Pulmonary artery endothelial cell (primary cell): ENCODE data around the gene KCNJ18. TPM values are rescaled to one million over a fixed set of nuclear protein-coding genes. Genes with fewer than 3 reads are reported as not detected.
"Not testable (repeated sequence)": the region's sequence is repeated elsewhere in the genome, so short reads cannot be mapped to it uniquely, and the experiment has no call there.

Experiments
- DNase-seq: peaks from one replicate; pipeline ENCODE4 v3.0.0-alpha.2; 2011; ENCODE audit warnings: low read depth, low spot score
- total RNA-seq: library from RNA; depleted of rRNA; stranded (reverse); fragments of >200 nt; gene quantifications from 2 replicates; pipeline ENCODE4 v1.2.3, GENCODE V29; 2014

The KCNJ18 gene
- total RNA-seq, 1 donor from 2014 or later = not detected

DNA sequence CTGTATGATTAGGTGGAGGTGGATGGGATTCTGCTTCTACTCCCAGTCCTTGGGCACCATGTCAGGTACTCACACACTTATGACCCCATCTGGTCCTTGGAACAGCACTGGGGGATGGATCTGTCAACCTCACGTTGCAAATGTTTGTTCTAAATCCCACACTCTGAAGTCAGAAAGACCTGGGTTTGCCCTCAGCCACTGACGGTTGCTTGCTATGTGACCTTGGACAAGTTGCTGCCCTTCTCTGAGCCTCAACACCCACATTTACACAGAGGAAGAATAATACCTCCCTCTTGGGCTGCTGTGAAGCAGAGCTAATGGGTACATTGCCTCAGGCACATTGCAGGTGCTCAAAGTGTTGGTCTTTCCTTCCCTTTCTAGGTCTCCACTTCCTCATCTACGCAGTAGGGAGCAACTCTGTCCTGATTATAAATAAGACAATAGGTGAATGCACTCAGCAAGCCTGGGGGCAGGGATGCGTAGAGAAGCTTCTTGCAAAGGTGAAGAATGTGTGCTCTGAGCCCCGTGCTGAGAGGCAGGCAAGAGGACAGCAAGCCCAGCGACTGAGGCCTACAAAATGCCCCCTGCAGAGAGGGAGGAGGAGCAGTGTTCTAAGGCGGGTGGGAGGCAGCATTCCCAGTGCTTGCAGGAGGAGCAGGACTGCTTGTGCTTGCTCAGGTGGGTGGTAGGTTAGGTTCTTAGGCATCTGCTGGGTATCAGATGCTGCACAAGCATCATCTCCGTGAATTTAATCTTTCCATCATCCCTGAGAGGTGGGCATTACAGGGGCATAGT is 21.8 kb upstream of the KCNJ18 start:
- not testable (repeated sequence) for DNase-seq

DNA sequence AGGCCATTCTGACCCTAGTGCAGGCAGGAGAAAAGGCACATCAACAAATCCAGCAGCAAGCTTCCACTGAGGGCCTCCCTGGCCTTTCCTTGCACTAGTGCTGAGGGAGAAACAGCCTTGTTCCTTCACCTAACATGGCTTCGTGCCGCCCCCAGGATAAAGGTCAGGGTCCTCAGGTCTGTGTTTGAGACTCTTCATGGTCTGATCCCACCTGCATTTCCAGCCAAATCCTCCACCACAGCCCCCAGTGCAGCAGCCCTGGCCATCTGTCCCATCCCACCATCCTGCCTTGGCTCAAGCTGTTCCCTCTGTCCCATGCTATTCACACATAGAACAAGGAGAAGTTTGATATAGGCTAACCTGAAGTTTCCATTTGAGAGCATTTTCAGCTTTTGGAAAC is 20.9 kb upstream of the KCNJ18 start:
- DNase-seq = not testable (repeated sequence)

DNA sequence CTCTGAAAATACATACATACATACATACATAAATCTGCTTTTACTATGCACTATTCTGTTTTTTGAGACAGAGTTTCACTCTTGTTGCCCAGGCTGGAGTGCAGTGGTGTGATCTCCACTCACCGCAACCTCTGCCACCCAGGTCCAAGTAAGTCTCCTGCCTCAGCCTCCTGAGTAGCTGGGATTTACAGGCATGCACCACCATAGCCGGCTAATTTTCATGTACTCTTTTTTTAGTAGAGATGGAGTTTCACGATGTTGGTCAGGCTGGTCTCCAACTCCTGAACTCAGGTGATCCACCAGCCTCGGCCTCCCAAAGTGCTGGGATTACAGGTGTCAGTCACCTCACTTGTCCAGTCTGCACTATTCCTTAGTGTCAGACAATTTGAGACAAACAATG is 20.5 kb upstream of the KCNJ18 start:
- not testable (repeated sequence) for DNase-seq

DNA sequence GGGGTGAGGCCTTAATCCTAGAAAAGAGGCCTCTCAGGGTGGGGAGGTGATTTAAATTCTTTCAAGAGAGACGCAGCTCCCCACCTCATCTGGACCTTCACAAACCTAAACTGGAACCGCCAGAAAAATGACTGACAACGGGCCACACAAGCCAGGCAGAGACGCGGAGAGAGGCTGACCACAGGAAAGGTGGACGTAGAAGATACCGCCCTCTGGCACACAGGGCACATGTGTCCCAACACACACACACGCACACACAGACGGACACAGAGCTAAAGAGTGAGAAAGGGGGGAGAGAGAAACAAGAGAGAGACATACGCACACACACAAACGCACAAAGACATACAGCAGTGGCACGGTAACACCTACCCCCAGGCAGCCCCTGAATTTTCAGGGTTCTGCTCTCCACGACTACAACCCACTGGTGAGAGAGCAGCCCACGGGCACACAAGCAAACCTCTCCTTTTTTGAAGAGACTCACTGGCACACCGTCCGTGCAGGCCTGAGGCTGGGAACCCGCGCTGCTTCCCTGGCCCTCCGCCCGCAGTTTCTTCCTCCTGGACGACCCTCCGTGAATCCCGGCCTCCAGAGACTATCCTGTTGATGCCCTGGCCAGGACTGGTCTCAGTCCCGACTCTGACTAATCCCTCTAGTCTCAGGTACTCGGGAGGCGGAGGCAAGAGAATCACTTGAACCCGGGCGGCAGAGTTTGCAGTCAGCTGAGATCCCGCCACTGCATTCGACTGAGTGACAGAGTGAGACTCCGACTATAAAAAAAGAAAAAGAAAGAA is 18.7 kb upstream of the KCNJ18 start:
- not testable (repeated sequence) for DNase-seq

DNA sequence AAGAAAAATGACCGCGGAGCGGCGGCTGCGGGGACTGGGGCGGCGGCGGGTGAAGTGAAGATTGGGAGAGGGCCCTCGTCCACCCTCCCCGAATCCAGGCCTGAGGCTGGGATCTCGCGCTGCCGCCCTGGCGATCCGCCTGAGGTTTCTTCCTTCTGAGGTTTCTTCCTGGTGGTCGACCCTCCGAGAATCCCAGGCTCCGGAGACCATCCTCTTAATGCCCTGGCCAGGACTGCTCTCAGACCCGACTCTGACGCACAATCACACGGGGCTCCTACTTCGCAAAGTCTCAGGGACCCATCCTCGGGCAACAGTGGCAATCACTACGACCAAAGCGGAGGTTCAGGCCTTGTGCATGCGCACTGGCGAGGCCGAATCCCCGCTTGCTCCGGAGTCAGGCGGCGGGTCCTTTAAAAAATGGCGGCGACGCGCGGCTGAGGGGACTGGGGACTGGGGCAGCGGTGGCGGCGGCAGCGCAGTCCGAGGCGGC is 18.0 kb upstream of the KCNJ18 start:
- DNase-seq = no peak

DNA sequence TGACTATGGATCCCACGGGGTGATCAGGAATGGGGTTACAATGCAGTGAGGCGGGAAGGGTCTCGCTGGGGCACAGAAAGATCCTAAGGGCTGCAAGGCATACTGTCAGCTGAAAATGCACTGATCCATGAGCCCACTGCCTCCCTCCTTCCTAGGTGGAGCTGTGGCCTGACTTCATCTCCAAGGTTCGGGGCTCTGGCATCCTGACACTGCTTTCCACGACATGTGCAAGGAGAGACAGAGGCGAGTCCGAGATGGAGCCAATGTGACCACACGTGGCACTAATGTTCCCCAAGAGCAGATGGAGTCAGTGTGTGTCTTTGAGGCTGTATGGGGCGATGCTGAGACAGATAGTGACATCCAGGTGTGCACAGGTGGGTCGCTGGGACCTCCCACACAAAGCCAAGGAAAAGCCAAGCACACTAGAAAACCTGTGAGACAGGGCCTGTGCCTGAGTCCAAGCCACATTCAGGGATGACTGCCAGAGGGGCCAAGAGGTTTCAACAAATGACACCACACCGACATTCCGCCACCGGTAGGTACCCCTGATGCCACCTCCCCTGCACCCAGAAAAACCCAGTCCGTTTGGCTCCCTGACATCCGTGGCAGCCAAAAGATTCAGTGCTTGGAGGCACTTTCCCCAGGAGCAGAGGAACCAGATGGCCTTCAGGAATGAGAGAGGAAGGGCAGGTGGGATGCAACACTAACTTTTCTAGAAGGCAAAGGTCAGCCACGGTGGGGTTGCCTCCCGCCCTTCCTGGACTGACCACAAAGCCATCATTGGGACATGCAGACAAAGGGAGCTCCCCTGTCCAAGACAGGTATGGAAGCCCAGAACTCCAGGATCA is 17.2 kb upstream of the KCNJ18 start:
- not testable (repeated sequence) for DNase-seq

DNA sequence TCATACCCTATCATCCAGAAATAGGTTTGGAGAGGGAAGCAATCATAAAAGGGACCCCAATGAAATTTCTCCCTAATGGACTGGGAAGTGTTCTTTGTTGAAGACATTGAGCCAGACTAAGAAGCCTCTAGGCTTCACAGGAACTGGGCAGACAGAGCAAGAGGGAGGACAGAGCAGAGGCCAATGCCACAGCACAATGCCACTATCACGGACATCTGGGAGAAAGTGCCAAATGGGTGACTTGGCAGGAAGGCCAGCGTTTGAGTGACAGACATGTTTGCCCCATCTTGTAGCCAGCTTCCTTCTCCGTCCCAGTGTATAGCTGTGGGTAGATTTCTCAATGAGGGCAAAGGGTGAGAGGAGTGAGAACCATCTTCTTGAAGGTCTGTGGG is 16.6 kb upstream of the KCNJ18 start:
- DNase-seq = not testable (repeated sequence)

DNA sequence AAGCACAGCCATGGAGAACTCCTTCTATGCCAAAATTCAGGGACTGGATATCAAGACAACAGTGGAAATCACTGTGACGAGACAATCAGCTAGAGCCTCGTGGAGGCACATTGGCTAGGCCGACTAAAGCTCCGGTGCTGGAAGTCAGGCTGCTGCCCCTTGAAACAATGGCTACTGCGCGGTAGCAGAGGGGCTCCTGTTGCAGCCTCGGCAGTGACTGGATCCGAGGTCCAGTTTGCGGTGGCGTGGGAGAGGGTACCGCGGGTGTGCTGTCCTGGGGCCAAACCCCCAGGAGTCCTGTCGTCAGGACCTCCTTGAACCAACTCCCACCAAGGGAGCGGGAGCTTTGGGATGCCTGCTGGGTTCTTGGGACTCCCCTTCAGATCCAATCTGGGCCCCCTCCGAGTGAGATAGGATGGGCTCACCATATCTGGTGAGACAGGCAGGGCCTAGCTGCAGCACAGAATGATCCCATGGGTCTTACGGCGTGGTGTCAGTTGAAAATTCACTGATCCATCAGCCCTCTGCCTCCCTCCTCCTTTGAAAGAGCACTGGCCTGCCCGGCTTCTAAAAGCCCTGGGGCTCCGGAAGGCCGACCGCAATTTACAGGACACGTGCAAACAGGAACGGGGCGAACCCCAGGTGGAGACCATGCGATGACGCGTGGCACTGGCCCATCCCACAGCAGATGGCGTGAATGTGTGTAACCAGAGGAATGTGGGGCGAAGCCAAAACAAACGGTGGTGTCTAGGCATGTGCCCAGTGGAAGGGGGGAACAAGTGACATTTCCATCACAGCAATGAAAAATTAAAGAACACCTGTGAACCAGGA is 15.8 kb upstream of the KCNJ18 start:
- no peak for DNase-seq

DNA sequence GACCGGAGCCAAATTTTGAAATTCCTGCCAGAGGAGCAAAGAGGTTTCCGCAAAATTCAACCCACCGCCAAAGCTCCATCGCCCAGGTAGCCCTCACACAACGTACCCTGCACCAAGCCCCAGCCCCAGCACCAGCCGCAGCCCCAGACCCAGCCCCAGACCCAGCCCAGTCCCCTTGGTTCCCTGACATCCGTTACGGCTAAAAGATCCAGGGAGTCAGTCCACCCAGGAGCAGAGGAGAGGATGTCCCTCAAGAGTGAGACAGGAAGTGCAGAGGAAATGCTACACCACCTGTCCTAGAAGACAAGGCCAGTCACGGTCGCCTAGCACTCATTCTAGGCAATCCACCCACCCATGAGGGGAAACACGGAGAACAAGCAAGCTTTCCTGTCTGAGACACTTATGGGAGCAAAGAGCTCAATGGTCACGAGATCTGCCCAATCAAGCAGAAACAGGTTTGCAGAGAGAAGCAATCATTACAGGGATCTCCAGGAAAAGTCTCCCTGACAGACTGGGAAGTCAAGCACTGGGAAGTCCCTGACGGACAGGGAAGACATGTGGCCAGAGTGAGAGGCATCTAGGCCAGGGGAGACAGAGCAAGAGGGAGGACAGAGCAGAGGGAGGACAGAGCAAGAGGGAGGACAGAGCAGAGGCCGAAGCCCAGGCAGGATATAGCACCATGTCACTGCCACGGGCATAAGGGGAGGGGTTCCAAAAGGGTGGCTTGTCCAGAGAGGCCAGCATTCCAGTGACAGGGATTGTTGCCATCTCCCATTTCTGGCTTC is 15.0 kb upstream of the KCNJ18 start:
- DNase-seq = no peak

DNA sequence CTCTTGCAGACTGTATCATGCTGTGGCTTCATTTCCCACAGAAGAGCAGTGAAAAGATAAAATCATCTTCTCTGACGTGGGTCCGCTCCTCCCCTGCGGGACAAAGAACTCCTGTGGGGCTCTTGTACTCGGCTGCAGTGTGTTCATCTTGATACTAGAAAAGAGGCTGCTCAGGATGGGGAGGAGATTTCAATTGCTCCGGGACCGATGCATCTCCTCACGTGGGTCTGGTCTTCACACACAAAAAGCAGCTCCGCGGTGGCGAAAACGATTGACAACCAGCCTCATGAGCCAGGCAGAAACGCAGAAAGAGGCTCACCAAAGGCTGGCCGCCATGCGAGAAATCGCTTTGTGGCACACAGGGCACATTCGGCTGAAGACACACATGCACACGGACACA is 14.4 kb upstream of the KCNJ18 start:
- DNase-seq = no peak

DNA sequence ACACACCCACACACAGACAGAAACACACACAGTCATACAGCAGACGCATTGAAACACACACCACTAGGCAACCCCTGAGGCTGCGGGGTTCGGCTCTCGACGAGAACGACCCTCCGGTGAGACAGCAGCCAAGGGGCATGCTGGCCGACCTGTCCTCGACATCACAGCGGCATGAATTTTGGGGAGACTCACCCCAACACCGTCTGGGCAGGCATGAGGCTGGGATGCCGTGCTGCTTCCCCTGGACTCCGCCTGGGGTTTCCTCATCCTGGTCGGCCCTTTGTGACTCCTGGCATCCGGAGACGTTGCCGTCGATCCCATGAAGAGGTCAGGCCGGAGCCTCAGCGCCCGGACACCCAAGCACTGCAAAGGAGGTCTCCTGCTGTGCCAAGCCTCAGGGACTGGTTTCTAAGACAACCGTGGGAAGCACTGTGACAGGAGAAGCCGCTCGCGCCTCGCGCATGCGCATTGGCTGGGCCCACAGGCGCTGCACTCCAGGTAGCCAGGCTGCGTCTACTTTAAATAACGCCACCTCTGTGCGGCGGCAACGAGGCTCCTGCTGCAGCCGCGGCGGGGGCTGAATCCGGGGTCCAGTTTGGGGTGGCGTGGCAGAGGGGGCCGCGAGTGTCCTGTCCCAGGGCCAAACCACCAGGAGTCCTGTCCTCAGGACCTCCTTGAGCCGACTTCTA is 13.8 kb upstream of the KCNJ18 start:
- DNase-seq = no peak

DNA sequence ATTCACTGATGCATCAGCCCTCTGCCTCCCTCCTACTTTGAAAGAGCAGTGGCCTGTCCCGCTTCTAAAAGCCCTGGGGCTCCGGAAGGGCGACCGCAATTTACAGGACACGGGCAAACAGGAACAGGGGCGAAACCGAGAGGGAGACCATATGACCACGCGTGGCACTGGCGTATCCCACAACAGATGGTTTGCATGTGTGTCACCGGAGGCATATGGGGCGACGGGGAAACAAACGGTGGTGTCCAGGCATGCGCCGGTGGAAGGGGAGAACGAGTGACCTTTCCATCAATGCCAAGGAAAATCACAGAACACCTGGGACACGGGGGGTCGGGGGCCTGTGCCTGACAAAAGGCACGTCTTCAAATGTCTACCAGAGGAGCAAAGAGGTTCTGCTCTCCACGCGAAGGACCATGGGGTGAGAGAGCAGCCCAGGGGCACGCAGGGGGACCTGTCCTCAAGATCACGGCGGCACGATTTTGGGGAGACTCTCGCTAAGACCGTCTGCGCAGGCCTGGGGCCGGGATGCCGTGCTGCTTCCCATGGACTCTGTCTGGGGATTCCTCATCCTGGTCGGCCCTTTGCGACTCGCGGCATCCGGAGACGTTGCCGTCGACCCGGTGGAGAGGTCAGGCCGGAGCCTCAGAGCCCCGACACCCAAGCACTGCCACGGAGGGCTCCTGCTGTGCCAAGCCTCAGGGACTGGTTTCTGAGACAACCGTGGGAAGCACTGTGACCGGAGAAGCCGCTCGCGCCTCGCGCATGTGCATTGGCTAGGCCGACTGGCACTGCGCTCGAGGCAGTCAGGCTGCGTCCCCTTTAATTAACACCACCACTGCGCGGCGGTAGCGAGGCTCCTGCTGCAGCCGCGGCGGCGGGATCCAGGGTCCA is 12.8 kb upstream of the KCNJ18 start:
- DNase-seq = no peak

DNA sequence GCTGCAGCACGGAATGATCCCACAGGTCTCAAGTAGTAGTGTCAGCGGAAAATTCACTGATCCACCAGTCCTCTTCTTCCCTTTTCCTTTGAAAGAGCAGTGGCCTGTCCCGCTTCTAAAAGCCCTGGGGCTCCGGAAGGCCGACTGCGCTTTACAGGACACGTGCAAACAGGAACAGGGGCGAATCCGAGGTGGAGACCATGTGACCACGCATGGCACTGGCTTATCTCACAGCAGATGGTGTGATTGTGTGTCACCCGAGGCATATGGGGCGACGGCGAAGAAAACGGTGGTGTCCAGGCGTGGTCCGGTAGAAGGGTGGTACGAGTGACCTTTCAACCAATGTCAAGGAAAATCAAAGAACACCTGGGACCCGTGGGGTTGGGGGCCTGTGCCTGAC is 12.0 kb upstream of the KCNJ18 start:
- DNase-seq = no peak

DNA sequence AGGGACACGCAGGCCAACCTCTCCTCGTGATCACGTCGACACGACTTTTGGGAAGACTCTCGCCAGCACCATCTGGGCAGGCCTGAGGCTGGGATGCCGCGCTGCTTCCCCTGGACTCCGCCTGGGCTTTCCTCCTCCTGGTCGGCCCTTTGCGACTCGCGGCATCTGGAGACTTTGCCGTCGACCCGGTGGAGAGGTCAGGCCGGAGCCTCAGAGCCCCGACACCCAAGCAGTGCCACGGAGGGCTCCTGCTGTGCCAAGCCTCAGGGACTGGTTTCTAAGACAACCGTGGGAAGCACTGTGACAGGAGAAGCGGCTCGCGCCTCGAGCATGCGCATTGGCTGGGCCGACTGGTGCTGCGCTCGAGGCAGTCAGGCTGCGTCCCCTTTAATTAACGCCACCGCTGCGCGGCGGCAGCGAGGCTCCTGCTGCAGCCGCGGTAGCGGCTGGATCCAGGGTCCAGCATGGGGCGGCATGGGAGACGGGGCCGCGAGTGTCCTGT is 11.4 kb upstream of the KCNJ18 start:
- not testable (repeated sequence) for DNase-seq

DNA sequence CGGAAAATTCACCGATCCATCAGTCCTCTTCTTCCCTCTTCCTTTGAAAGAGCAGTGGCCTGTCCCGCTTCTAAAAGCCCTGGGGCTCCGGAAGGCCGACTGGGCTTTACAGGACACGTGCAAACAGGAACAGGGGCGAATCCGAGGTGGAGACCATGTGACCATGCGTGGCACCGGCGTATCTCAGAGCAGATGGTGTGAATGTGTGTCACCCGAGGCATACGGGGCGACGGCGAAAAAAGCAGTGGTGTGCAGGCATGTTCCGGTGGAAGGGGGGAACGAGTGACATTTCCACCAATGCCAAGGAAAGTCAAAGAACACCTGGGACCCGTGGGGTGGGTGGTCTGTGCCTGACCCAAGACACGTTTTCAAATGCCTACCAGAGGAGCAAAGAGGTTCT is 10.7 kb upstream of the KCNJ18 start:
- DNase-seq = not testable (repeated sequence)

DNA sequence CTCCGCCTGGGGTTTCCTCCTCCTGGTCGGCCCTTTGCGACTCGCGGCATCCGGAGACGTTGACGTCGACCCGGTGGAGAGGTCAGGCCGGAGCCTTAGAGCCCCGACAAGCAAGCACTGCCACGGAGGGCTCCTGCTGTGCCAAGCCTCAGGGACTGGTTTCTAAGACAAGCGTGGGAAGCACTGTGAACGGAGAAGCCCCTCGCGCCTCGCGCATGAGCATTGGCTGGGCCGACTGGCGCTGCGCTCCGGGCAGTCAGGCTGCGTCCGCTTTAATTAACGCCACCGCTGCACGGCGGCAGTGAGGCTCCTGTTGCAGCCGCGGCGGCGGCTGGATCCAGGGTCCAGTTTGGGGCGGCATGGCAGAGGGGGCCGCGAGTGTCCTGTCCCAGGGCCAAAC is 10.2 kb upstream of the KCNJ18 start:
- DNase-seq = not testable (repeated sequence)

DNA sequence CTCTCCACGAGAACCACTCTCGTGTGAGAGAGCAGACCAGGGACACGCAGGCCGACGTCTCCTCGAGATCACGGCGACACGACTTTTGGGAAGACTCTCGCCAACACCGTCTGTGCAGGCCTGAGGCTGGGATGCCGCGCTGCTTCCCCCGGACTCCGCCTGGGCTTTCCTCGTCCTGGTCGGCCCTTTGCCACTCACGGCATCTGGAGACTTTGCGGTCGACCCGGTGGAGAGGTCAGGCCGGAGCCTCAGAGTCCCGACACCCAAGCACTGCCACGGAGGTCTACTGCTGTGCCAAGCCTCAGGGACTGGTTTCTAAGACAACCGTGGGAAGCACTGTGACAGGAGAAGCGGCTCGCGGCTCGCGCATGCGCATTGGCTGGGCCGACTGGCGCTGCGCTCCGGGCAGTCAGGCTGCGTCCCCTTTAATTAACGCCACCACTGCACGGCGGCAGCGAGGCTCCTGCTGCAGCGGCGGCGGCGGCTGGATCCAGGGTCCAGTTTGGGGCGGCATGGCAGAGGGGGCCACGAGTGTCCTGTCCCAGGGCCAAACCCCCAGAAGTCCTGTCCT is 9.1 kb upstream of the KCNJ18 start:
- not testable (repeated sequence) for DNase-seq

DNA sequence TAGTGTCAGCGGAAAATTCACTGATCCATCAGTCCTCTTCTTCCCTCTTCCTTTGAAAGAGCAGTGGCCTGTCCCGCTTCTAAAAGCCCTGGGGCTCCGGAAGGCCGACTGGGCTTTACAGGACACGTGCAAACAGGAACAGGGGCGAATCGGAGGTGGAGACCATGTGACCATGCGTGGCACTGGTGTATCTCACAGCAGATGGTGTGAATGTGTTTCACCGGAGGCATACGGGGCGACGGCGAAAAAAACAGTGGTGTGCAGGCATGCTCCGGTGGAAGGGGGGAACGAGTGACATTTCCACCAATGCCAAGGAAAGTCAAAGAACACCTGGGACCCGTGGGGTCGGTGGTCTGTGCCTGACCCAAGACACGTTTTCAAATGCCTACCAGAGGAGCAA is 8.4 kb upstream of the KCNJ18 start:
- not testable (repeated sequence) for DNase-seq
